ENCODE data around the gene SAMD11. TPM values are rescaled to one million over a fixed set of nuclear protein-coding genes. Genes with fewer than 3 reads are reported as not detected.
A peak's percentile ranks its signal among the peaks of the same experiment; 100 is the strongest.
"Not testable (repeated sequence)": the region's sequence is repeated elsewhere in the genome, so short reads cannot be mapped to it uniquely, and the experiment has no call there.

The SAMD11 gene
- total RNA-seq, result 10 to 100 TPM in 5 of 7 donors, 1 to 10 TPM in 2; 7.5 to 37.0 (median 18.1) TPM
- polyA plus RNA-seq, result 10 to 100 TPM in 2 of 3 donors, 1 to 10 TPM in 1; 7.7 to 33.2 (median 19.8) TPM
- long read RNA-seq, donor 1, partial matches to known transcripts, result 0 of 1 reads
- long read RNA-seq, donor 1, other reads (novel, unspliced or antisense), result 0 of 1 reads
- long read RNA-seq, donor 2, result 0 reads

GRCh38 chr1:923131-923990 is at the start of gene SAMD11:
SAMD11 (plus strand) TSS chr1:923923; CDS start chr1:924432, 509 bp downstream.
- intact Hi-C loops (cut with DNase I; ENCODE audit: low total_unique reads), result no loop called here
- Histone ChIP-seq H3K4me3 (peak within 1 kb of the TSS; percentile 22 to 75 (median 53)), H3K27me3 (replicated peaks in 1 of 7) (peaks cover 0 to 100% (median 95%) of the 10 kb centered on the region in 7 donors), H3K4me1 (peaks cover 21 to 70% (median 51%) of the 10 kb centered on the region in 6 donors), H3K27ac (peak within 1 kb of the TSS in 4 of 8 donors; percentile 28 to 80 (median 62)), H3K9me3 (no peaks in the 10 kb centered on the region), H3K36me3 (no peaks in the 10 kb centered on the region)
- TF ChIP-seq POLR2A (IDR thresholded peaks at IDR 0.05) (no peak), POLR2AphosphoS5 (IDR thresholded peaks at IDR 0.05) (peak in 2 of 3 donors; percentile 25 to 27), CTCF (IDR thresholded peaks at IDR 0.05 in 8 of 11, conservative IDR thresholded peaks at IDR 0.05 in 3 of 11) (no peak)
- DNase-seq, result peak; percentile 88
- WGBS, 5 donors, result 2 to 6% (median 3%) methylated on average over 23 to 72 of the region's 72 CpGs

- intact Hi-C loops (cut with DNase I; ENCODE audit: low total_unique reads); H3K4me1 ChIP-seq; H3K4me3 ChIP-seq; H3K27ac ChIP-seq; H3K9me3 ChIP-seq; DNase-seq; H3K36me3 ChIP-seq: not testable (repeated sequence)
- 68 to 76% (median 75%) methylated on average over 4 to 8 of the region's 8 CpGs for WGBS, 5 donors
- H3K27me3 ChIP-seq (replicated peaks in 1 of 7), result peaks cover 0 to 10% (median 0%) of the 10 kb centered on the region in 7 donors
Measured at GRCh38 chr1:876428-877208, 47.1 kb upstream of the SAMD11 start.

GRCh38 chr1:877209-877986 is 46.3 kb upstream of the SAMD11 start:
- intact Hi-C loops (cut with DNase I; ENCODE audit: low total_unique reads); H3K4me3 ChIP-seq; H3K9me3 ChIP-seq; H3K36me3 ChIP-seq; H3K27me3 ChIP-seq (replicated peaks in 1 of 7); H3K27ac ChIP-seq; DNase-seq; H3K4me1 ChIP-seq: not testable (repeated sequence)
- 73 to 87% (median 77%) methylated on average over 5 of the region's 5 CpGs for WGBS, 5 donors

GRCh38 chr1:880511-880910 is 43.2 kb upstream of the SAMD11 start:
- H3K36me3 ChIP-seq; H3K9me3 ChIP-seq; H3K4me3 ChIP-seq; H3K4me1 ChIP-seq; DNase-seq; intact Hi-C loops (cut with DNase I; ENCODE audit: low total_unique reads); H3K27ac ChIP-seq: not testable (repeated sequence)
- peaks cover 0 to 21% (median 0%) of the 10 kb centered on the region in 7 donors for H3K27me3 ChIP-seq (replicated peaks in 1 of 7)
- 44 to 61% (median 49%) methylated on average over 2 of the region's 2 CpGs for WGBS, 5 donors

GRCh38 chr1:880915-881314 is 42.8 kb upstream of the SAMD11 start:
- peaks cover 0 to 25% (median 0%) of the 10 kb centered on the region in 7 donors for H3K27me3 ChIP-seq (replicated peaks in 1 of 7)
- H3K9me3 ChIP-seq; H3K27ac ChIP-seq; H3K4me1 ChIP-seq; H3K36me3 ChIP-seq; DNase-seq; intact Hi-C loops (cut with DNase I; ENCODE audit: low total_unique reads); H3K4me3 ChIP-seq: not testable (repeated sequence)
- WGBS, 5 donors, result 82 to 91% (median 90%) methylated on average over 2 of the region's 2 CpGs

All from spleen (tissue), 13 donors.